SK-N-SH treated with all-trans-retinoic acid at 6 μM for 48 hours (cell line): ENCODE measurements around the gene OXNAD1.
A peak's percentile ranks its signal among the peaks of the same experiment; 100 is the strongest.

Source experiments
- ATAC-seq: fragments of 200-7000 bp; cut with Tn5 transposase; 3 replicates; pipeline ENCODE4 v1.9.1; 2020; ENCODE audit warnings: mild to moderate bottlenecking, moderate library complexity
- BACH2 ChIP-seq: fragments of 250-450 bp; sonication (Bioruptor Pico); IDR thresholded peaks from 2 replicates; pipeline ENCODE4 v1.9.0; 2021; ENCODE audit warnings: mild to moderate bottlenecking, borderline replicate concordance
- ESRRG ChIP-seq: fragments of 250-450 bp; sonication (Bioruptor Pico); IDR thresholded peaks from 2 replicates; pipeline ENCODE4 v1.6.1; 2021; ENCODE audit warnings: mild to moderate bottlenecking
- OSR1 ChIP-seq: fragments of 250-450 bp; sonication (Bioruptor Pico); IDR thresholded peaks from 2 replicates; pipeline ENCODE4 v1.8.0; 2022; ENCODE audit warnings: moderate library complexity, mild to moderate bottlenecking, inconsistent platforms
- PPARA ChIP-seq: fragments of 250-450 bp; sonication (Bioruptor Pico); IDR thresholded peaks from 2 replicates; pipeline ENCODE4 v1.5.0; 2020; ENCODE audit warnings: mild to moderate bottlenecking, borderline replicate concordance
- RARB ChIP-seq: fragments of 250-450 bp; sonication (Bioruptor Pico); IDR thresholded peaks from 2 replicates; pipeline ENCODE4 v1.8.0; 2021; ENCODE audit warnings: mild to moderate bottlenecking, moderate library complexity
- TCF4 ChIP-seq: fragments of 250-450 bp; sonication (Bioruptor Pico); IDR thresholded peaks from 2 replicates; pipeline ENCODE4 v1.8.0; 2021; ENCODE audit warnings: mild to moderate bottlenecking, moderate library complexity, borderline replicate concordance
- TOX ChIP-seq: fragments of 250-450 bp; sonication (Bioruptor Pico); IDR thresholded peaks from 2 replicates; pipeline ENCODE4 v1.8.0; 2021; ENCODE audit warnings: mild to moderate bottlenecking, moderate library complexity, borderline replicate concordance
- ZC3H10 ChIP-seq: fragments of 250-450 bp; sonication (Bioruptor Pico); IDR thresholded peaks from 2 replicates; pipeline ENCODE4 v1.5.1; 2021; ENCODE audit warnings: mild to moderate bottlenecking, moderate library complexity
- ZFP3 ChIP-seq: fragments of 250-450 bp; sonication (Bioruptor Pico); IDR thresholded peaks from 2 replicates; pipeline ENCODE4 v1.5.0; 2020; ENCODE audit warnings: mild to moderate bottlenecking, moderate library complexity
- ZFP30 ChIP-seq: fragments of 450-650 bp; formaldehyde crosslinking; IDR thresholded peaks from 2 replicates; pipeline ENCODE4 v1.5.0; 2022; ENCODE audit warnings: mild to moderate bottlenecking, moderate library complexity
- ZNF565 ChIP-seq: fragments of 450-650 bp; formaldehyde crosslinking; conservative IDR thresholded peaks from 2 replicates; pipeline ENCODE4 v1.5.0; 2020; ENCODE audit warnings: low read depth, mild to moderate bottlenecking, moderate library complexity
- ZNF70 ChIP-seq: fragments of 450-650 bp; formaldehyde crosslinking; IDR thresholded peaks from 2 replicates; pipeline ENCODE4 v1.5.0; 2020; ENCODE audit warnings: mild to moderate bottlenecking, moderate library complexity
- ZNF8 ChIP-seq: fragments of 450-650 bp; formaldehyde crosslinking; IDR thresholded peaks from 2 replicates; pipeline ENCODE4 v1.5.0; 2020; ENCODE audit warnings: mild to moderate bottlenecking, moderate library complexity
- TF ChIP-seq, protein P1 (sequence below): fragments of 250-450 bp; sonication (Bioruptor Pico); IDR thresholded peaks from 2 replicates; pipeline ENCODE4 v1.8.0; 2021; ENCODE audit warnings: low read depth, mild to moderate bottlenecking, moderate library complexity, borderline replicate concordance
- TF ChIP-seq, protein P2 (sequence below): fragments of 250-450 bp; sonication (Bioruptor Pico); IDR thresholded peaks from 2 replicates; pipeline ENCODE4 v1.5.1; 2021; ENCODE audit warnings: mild to moderate bottlenecking, moderate library complexity
- TF ChIP-seq, protein P3 (sequence below): fragments of 250-450 bp; sonication (Bioruptor Pico); IDR thresholded peaks from 2 replicates; pipeline ENCODE4 v1.5.0; 2020; ENCODE audit warnings: mild to moderate bottlenecking, moderate library complexity
- TF ChIP-seq, protein P4 (sequence below): fragments of 250-450 bp; sonication (Bioruptor Pico); IDR thresholded peaks from 2 replicates; pipeline ENCODE4 v1.5.1; 2020; ENCODE audit warnings: low read depth, mild to moderate bottlenecking, moderate library complexity
- TF ChIP-seq, protein P5 (sequence below): fragments of 250-450 bp; sonication (Bioruptor Pico); IDR thresholded peaks from 2 replicates; pipeline ENCODE4 v1.8.0; 2020; ENCODE audit warnings: mild to moderate bottlenecking, moderate library complexity, borderline replicate concordance

OXNAD1 gene

DNA sequence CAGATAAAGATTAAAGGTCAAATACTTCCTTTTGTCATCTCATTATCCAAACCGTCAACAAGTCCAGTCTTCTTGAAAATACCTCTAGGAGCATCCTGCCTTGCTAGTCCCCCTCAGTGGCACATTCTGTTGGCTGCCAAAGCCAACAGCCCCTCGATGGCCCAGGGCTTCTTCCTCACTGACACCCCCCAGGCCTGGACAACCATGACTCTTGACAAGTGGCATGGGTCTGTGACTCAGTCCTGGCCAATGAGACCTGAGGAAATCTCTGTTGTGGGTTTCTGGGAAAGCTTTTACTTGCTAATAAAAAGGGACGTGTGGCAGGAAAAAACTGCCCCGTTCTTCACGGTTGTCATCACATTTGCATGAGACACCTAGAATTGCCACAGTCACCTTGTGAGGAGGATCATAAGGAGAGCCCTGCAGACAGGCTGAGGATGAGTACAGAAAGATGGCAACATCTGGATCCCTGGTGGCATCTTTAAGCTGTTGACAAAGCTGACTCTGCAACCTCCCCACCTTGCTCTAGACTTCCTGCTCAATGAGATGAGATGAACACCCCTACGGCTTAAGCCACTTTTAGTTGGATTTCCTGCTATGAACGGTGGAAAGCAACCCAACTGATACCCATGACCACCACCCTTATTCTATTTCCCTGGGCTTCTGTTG lies 81.5 kb downstream of the OXNAD1 start:
- no peak for ATAC-seq
- TF ChIP-seq BACH2 (CRISPR knock-in tag) (no peak), ZC3H10 (CRISPR knock-in tag) (no peak), TCF4 (CRISPR knock-in tag) (no peak)
- TF ChIP-seq, protein P1, sequence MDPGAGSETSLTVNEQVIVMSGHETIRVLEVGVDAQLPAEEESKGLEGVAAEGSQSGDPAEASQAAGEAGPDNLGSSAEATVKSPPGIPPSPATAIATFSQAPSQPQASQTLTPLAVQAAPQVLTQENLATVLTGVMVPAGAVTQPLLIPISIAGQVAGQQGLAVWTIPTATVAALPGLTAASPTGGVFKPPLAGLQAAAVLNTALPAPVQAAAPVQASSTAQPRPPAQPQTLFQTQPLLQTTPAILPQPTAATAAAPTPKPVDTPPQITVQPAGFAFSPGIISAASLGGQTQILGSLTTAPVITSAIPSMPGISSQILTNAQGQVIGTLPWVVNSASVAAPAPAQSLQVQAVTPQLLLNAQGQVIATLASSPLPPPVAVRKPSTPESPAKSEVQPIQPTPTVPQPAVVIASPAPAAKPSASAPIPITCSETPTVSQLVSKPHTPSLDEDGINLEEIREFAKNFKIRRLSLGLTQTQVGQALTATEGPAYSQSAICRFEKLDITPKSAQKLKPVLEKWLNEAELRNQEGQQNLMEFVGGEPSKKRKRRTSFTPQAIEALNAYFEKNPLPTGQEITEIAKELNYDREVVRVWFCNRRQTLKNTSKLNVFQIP (CRISPR knock-in tag), result no peak

DNA sequence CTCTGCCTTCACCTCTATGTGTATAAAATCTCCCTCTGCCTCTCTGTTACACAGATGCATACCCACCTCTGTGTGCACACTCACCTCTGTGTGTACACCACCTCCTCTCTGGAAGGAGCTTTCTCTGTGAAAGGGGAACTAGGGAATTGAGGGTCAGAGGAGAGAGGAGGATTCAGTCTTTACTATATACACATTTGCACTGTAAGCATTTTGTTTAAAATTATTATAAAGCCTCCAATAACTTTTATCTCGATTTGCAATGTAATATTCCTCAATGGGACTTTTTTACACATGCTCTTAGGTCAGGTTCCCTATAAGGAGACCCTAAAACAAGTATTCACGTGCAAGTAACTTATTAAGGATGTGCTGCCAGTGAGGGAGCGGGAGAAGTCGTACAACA lies 82.5 kb downstream of the OXNAD1 start:
- TF ChIP-seq, protein P2, sequence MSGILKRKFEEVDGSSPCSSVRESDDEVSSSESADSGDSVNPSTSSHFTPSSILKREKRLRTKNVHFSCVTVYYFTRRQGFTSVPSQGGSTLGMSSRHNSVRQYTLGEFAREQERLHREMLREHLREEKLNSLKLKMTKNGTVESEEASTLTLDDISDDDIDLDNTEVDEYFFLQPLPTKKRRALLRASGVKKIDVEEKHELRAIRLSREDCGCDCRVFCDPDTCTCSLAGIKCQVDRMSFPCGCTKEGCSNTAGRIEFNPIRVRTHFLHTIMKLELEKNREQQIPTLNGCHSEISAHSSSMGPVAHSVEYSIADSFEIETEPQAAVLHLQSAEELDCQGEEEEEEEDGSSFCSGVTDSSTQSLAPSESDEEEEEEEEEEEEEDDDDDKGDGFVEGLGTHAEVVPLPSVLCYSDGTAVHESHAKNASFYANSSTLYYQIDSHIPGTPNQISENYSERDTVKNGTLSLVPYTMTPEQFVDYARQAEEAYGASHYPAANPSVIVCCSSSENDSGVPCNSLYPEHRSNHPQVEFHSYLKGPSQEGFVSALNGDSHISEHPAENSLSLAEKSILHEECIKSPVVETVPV (CRISPR knock-in tag), result no peak
- no peak for TF ChIP-seq ESRRG (CRISPR knock-in tag)
- TF ChIP-seq TOX (CRISPR knock-in tag), result no peak
- TF ChIP-seq RARB (CRISPR knock-in tag), result no peak
- TF ChIP-seq ZNF70, result no peak
- no peak for TF ChIP-seq OSR1 (CRISPR knock-in tag)
- TF ChIP-seq, protein P1 (CRISPR knock-in tag), result no peak
- TF ChIP-seq ZNF8 (CRISPR knock-in tag), result no peak
- TF ChIP-seq, protein P3, sequence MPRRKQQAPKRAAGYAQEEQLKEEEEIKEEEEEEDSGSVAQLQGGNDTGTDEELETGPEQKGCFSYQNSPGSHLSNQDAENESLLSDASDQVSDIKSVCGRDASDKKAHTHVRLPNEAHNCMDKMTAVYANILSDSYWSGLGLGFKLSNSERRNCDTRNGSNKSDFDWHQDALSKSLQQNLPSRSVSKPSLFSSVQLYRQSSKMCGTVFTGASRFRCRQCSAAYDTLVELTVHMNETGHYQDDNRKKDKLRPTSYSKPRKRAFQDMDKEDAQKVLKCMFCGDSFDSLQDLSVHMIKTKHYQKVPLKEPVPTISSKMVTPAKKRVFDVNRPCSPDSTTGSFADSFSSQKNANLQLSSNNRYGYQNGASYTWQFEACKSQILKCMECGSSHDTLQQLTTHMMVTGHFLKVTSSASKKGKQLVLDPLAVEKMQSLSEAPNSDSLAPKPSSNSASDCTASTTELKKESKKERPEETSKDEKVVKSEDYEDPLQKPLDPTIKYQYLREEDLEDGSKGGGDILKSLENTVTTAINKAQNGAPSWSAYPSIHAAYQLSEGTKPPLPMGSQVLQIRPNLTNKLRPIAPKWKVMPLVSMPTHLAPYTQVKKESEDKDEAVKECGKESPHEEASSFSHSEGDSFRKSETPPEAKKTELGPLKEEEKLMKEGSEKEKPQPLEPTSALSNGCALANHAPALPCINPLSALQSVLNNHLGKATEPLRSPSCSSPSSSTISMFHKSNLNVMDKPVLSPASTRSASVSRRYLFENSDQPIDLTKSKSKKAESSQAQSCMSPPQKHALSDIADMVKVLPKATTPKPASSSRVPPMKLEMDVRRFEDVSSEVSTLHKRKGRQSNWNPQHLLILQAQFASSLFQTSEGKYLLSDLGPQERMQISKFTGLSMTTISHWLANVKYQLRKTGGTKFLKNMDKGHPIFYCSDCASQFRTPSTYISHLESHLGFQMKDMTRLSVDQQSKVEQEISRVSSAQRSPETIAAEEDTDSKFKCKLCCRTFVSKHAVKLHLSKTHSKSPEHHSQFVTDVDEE (CRISPR knock-in tag), result no peak
- no peak for ATAC-seq

DNA sequence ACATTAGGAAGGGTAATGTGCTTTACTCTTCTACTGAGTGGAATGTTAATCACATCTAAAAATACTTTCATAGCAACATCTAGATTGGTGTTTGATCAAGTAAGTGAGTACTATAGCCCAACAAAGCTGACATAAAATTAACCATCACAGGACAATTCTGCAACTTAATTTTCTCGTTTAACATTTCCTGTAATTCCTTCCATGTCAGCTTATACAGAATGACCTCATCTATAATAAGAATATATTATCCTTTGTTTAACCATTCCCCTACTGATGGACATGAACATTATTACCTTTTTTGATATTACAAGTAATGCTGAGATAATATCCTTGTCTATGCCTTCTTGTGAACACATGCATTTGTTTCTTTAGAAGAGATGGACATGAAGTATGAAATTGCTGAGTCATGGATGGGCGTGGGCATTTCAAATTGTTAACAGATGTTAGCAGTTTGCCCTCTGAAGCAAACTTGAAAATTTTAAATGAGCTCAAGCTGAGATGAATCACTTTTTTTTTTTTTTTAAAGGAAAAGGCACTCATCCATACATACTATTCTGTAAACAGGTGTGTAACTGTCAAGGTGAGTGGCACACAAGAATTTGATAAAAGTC lies 85.1 kb downstream of the OXNAD1 start:
- TF ChIP-seq ZNF565 (CRISPR knock-in tag), result no peak
- TF ChIP-seq BACH2 (CRISPR knock-in tag), result peak; percentile 99; the same call in 1 of the 2 replicates
- TF ChIP-seq, protein P4, sequence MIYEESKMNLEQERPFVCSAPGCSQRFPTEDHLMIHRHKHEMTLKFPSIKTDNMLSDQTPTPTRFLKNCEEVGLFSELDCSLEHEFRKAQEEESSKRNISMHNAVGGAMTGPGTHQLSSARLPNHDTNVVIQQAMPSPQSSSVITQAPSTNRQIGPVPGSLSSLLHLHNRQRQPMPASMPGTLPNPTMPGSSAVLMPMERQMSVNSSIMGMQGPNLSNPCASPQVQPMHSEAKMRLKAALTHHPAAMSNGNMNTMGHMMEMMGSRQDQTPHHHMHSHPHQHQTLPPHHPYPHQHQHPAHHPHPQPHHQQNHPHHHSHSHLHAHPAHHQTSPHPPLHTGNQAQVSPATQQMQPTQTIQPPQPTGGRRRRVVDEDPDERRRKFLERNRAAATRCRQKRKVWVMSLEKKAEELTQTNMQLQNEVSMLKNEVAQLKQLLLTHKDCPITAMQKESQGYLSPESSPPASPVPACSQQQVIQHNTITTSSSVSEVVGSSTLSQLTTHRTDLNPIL (CRISPR knock-in tag), result no peak
- TF ChIP-seq, all 23 proteins: peak for 1
- ATAC-seq, result peak; percentile 81

DNA sequence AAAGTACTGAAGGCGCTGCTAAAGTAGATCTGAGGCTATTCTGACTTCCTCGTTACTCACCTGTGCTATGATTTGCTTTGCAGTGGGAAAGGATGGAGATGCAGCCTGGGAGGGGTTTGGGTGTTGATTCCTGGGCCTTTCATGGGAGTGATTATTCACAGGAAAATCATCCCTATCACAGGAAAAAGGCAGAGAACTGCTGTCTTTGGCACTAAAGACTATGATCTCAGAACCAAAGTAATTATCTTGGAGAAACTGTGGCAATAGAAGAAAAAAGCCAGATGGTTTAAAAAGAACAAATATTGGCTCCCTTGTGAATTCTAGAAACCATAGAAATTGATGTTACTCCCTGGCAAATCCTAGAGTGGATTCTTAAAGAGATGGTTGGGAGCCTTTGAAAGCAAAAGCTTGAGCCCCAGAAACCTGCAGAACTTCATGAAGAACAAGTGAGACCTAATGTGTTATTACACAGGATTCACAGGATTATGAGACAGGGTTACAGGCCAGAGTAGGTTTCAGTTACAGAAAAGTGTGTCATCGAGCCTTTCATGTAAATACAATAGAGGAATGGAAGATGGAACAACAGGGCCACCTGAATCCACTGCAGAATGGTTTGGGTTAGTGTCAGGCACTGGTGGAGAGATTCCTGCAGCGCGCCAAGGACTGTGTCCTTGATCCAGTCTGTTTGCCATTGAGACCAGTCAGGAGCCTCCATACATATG lies 85.7 kb downstream of the OXNAD1 start:
- peak; percentile 41 for ATAC-seq

More for the DNA sequence above, 85.7 kb downstream of the OXNAD1 start:
- no peak for TF ChIP-seq PPARA (CRISPR knock-in tag)
- TF ChIP-seq TOX (CRISPR knock-in tag), result no peak
- no peak for TF ChIP-seq ZFP3 (CRISPR knock-in tag)
- TF ChIP-seq ZFP30, result no peak
- TF ChIP-seq RARB (CRISPR knock-in tag), result no peak
- TF ChIP-seq, protein P3 (CRISPR knock-in tag), result no peak
- TF ChIP-seq OSR1 (CRISPR knock-in tag), result no peak
- TF ChIP-seq, protein P5, sequence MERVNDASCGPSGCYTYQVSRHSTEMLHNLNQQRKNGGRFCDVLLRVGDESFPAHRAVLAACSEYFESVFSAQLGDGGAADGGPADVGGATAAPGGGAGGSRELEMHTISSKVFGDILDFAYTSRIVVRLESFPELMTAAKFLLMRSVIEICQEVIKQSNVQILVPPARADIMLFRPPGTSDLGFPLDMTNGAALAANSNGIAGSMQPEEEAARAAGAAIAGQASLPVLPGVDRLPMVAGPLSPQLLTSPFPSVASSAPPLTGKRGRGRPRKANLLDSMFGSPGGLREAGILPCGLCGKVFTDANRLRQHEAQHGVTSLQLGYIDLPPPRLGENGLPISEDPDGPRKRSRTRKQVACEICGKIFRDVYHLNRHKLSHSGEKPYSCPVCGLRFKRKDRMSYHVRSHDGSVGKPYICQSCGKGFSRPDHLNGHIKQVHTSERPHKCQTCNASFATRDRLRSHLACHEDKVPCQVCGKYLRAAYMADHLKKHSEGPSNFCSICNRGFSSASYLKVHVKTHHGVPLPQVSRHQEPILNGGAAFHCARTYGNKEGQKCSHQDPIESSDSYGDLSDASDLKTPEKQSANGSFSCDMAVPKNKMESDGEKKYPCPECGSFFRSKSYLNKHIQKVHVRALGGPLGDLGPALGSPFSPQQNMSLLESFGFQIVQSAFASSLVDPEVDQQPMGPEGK (CRISPR knock-in tag), result no peak
- no peak for TF ChIP-seq ZNF70
- TF ChIP-seq TCF4 (CRISPR knock-in tag), result no peak
